Osteoblast (primary cell): ENCODE results near the gene PARD3B. TPM values are rescaled to one million over a fixed set of nuclear protein-coding genes. Genes with fewer than 3 reads are reported as not detected.
A peak's percentile ranks its signal among the peaks of the same experiment; 100 is the strongest.

Experiments
- DNase-seq: peaks from one replicate; pipeline ENCODE4 v3.0.0; 2011; ENCODE audit warnings: low spot score, mixed read lengths; ENCODE audit not compliant: insufficient read length; ENCODE audit errors: missing footprints
- H2AFZ ChIP-seq: 2 replicates; pipeline ENCODE4 v1.6.0; 2011; ENCODE audit warnings: mild to moderate bottlenecking, low read length
- H3K27ac ChIP-seq: 2 replicates; pipeline ENCODE4 v1.5.1; 2011; ENCODE audit warnings: mild to moderate bottlenecking, low read depth, low read length, moderate library complexity
- H3K27me3 ChIP-seq: 2 replicates; pipeline ENCODE4 v1.6.0; 2012; ENCODE audit warnings: mild to moderate bottlenecking, control low read depth, inconsistent platforms, low read length, moderate library complexity; ENCODE audit not compliant: insufficient read depth
- H3K36me3 ChIP-seq: 2 replicates; pipeline ENCODE4 v1.5.1; 2011; ENCODE audit warnings: mild to moderate bottlenecking, low read length, control low read depth, moderate library complexity; ENCODE audit not compliant: insufficient read depth
- H3K4me1 ChIP-seq: 2 replicates; pipeline ENCODE4 v1.5.1; 2011; ENCODE audit warnings: mild to moderate bottlenecking, low read length, control low read depth, moderate library complexity; ENCODE audit not compliant: insufficient read depth
- H3K4me2 ChIP-seq: 2 replicates; pipeline ENCODE4 v1.6.0; 2011; ENCODE audit warnings: mild to moderate bottlenecking, low read length; ENCODE audit not compliant: insufficient read depth
- H3K4me3 ChIP-seq: fragments of 200-600 bp; sonication (generic); 3 replicates; pipeline ENCODE4 v1.5.1; 2012; ENCODE audit warnings: mild to moderate bottlenecking, low read length, inconsistent platforms; ENCODE audit not compliant: insufficient read depth
- H3K79me2 ChIP-seq: 2 replicates; pipeline ENCODE4 v1.6.0; 2012; ENCODE audit warnings: mild to moderate bottlenecking, low read length, control low read depth, inconsistent platforms; ENCODE audit not compliant: insufficient read depth
- H3K9me3 ChIP-seq: 2 replicates; pipeline ENCODE4 v1.5.1; 2011; ENCODE audit warnings: low read depth, low read length, control low read depth
- H4K20me1 ChIP-seq: 2 replicates; pipeline ENCODE4 v1.6.0; 2012; ENCODE audit warnings: mild to moderate bottlenecking, low read length, control low read depth; ENCODE audit not compliant: insufficient read depth
- CTCF ChIP-seq: IDR thresholded peaks from 2 replicates; pipeline ENCODE4 v1.5.1; 2011; ENCODE audit warnings: mild to moderate bottlenecking, low read depth, low read length, moderate library complexity; ENCODE audit errors: extremely low read depth
- total RNA-seq: library from RNA; depleted of rRNA; stranded (reverse); fragments of >200 nt; gene quantifications from 2 replicates; pipeline ENCODE4 v1.2.3, GENCODE V29; 2012

The PARD3B gene
- total RNA-seq, 1 donor: 22.4 TPM

DNA sequence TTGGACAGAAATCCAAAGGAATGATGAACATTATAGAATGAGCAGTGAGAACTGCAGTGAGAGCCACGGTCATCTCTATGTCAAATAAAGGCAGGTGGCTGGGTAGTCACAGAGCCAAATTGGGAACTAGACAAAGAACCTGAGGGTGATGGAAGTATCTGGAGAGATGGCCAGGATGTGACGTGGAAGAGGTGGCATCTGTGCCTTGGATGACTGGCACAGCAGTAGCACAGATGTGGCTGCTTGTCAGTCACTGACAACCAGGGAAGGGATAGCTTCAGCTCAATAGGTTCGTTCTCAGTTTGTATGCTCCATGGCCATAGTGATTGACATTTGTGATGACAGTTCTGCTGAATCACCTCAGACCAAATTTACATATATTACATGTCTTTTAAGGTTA lies 172.3 kb downstream of the PARD3B start:
- Histone ChIP-seq H3K36me3 (no peaks in the 10 kb centered on the region), H2AFZ (no peak overlapping the region), H3K4me2 (no peak overlapping the region), H4K20me1 (no peaks in the 10 kb centered on the region), H3K27me3 (no peaks in the 10 kb centered on the region), H3K9me3 (no peaks in the 10 kb centered on the region), H3K4me3 (no peak overlapping the region), H3K27ac (no peak overlapping the region), H3K79me2 (no peaks in the 10 kb centered on the region), H3K4me1 (peaks cover 2% of the 10 kb centered on the region)
- no peak for TF ChIP-seq CTCF
- peak; percentile 26 for DNase-seq

DNA sequence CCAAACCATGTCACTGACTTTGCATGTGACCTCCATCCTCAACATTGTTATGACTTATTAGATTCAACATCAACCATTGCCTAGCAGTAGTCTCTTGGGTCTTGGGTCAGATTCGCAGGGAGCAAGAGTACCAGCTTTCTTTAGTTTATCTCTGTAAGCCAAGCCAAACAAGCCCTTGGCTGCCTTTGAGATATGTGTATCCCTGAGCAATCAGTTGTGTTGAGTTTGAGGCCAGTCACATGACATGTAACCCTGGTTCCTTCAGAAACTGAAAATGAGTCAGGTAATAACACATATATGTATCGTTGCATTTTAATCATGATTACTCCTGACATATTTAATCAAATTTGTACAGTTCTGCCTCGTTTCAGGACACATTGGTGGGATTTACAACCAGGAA lies 173.3 kb downstream of the PARD3B start:
- TF ChIP-seq CTCF: no peak

GRCh38 chr2:204720874-204721273 lies 175.6 kb downstream of the PARD3B start:
- TF ChIP-seq CTCF: no peak
- Histone ChIP-seq H4K20me1 (no peaks in the 10 kb centered on the region), H2AFZ (no peak overlapping the region), H3K4me1 (peaks cover 4% of the 10 kb centered on the region), H3K4me3 (no peak overlapping the region), H3K79me2 (no peaks in the 10 kb centered on the region), H3K27ac (no peak overlapping the region), H3K4me2 (no peak overlapping the region), H3K9me3 (no peaks in the 10 kb centered on the region), H3K36me3 (no peaks in the 10 kb centered on the region), H3K27me3 (no peaks in the 10 kb centered on the region)
- no peak for DNase-seq

More for the DNA sequence above, 173.3 kb downstream of the PARD3B start:
- Histone ChIP-seq H3K9me3 (no peaks in the 10 kb centered on the region), H2AFZ (no peak overlapping the region), H3K4me1 (peaks cover 4% of the 10 kb centered on the region), H3K4me3 (no peak overlapping the region), H4K20me1 (no peaks in the 10 kb centered on the region), H3K4me2 (no peak overlapping the region), H3K36me3 (no peaks in the 10 kb centered on the region), H3K27me3 (no peaks in the 10 kb centered on the region), H3K27ac (no peak overlapping the region), H3K79me2 (no peaks in the 10 kb centered on the region)
- no peak for DNase-seq

DNA sequence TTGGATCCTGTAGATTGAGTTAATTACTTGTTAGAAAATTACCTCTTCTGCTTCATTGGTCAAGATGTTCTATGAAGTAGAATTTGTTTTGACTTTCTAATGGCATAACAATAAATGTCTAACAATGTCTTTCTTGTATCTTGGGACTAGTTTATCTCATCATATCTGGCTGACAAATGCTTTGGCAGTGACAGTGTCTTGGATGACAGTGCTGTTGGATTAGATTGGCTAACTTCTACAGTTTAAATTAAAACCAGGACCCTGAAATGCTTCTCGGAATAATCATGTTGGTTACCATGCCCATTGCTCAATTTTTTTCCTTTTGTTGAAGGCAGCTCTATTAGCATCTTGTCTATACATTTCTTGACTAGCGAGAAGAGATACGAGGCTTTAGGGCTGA lies 176.9 kb downstream of the PARD3B start:
- Histone ChIP-seq H3K4me1 (peaks cover 4% of the 10 kb centered on the region), H3K27me3 (no peaks in the 10 kb centered on the region), H4K20me1 (no peaks in the 10 kb centered on the region), H2AFZ (no peak overlapping the region), H3K79me2 (no peaks in the 10 kb centered on the region), H3K36me3 (no peaks in the 10 kb centered on the region), H3K4me3 (no peak overlapping the region), H3K9me3 (no peaks in the 10 kb centered on the region), H3K4me2 (no peak overlapping the region), H3K27ac (no peak overlapping the region)
- no peak for DNase-seq
- TF ChIP-seq CTCF: no peak
